Astrocyte (in vitro differentiated cells and primary cell): ENCODE results near the gene CERS3. TPM values are rescaled to one million over a fixed set of nuclear protein-coding genes. Genes with fewer than 3 reads are reported as not detected.

Experiments
- DNase-seq: peaks from one replicate; pipeline ENCODE4 v3.0.0-alpha.2; 2010; ENCODE audit warnings: low read depth
- FAIRE-seq: peaks from 2 replicates; lab custom pipeline; 2011; peaks lifted over from hg19 to GRCh38; lab: Jason Lieb, UNC
- H2AFZ ChIP-seq: 2 replicates; pipeline ENCODE4 v1.6.0; 2012; ENCODE audit warnings: low read depth, low read length, inconsistent platforms
- H3K27ac ChIP-seq: 2 replicates; pipeline ENCODE4 v1.5.1; 2011; ENCODE audit warnings: low read depth, low read length, inconsistent platforms
- H3K27me3 ChIP-seq: 2 replicates; pipeline ENCODE4 v1.6.0; 2011; ENCODE audit warnings: low read length, inconsistent platforms; ENCODE audit not compliant: insufficient read depth
- H3K36me3 ChIP-seq: 2 replicates; pipeline ENCODE4 v1.5.1; 2011; ENCODE audit warnings: low read length, inconsistent platforms; ENCODE audit not compliant: insufficient read depth
- H3K4me1 ChIP-seq: 2 replicates; pipeline ENCODE4 v1.5.1; 2011; ENCODE audit warnings: low read length, inconsistent platforms; ENCODE audit not compliant: insufficient read depth
- H3K4me2 ChIP-seq: 2 replicates; pipeline ENCODE4 v1.6.0; 2012; ENCODE audit warnings: low read length, inconsistent platforms
- H3K4me3 ChIP-seq: 2 replicates; pipeline ENCODE4 v1.5.1; 2011; ENCODE audit warnings: low read depth, mild to moderate bottlenecking, low read length, inconsistent platforms; ENCODE audit not compliant: insufficient read depth
- H3K79me2 ChIP-seq: 2 replicates; pipeline ENCODE4 v1.6.0; 2012; ENCODE audit warnings: mild to moderate bottlenecking, low read length, inconsistent platforms; ENCODE audit not compliant: insufficient read depth
- H3K9ac ChIP-seq: 2 replicates; pipeline ENCODE4 v1.6.0; 2012; ENCODE audit warnings: mild to moderate bottlenecking, low read length, inconsistent platforms
- H3K9me3 ChIP-seq: 2 replicates; pipeline ENCODE4 v1.5.1; 2012; ENCODE audit warnings: low read depth, mild to moderate bottlenecking, low read length, inconsistent platforms; ENCODE audit not compliant: insufficient read depth
- H4K20me1 ChIP-seq: 2 replicates; pipeline ENCODE4 v1.6.0; 2012; ENCODE audit warnings: low read length, inconsistent platforms; ENCODE audit not compliant: insufficient read depth
- H3K27ac Mint-ChIP-seq: one replicate; pipeline ENCODE4 v1.8.0; 2021; ENCODE audit warnings: mild to moderate bottlenecking, mixed read lengths; ENCODE audit not compliant: unreplicated experiment
- H3K27me3 Mint-ChIP-seq: one replicate; pipeline ENCODE4 v1.8.0; 2021; ENCODE audit warnings: low read depth, mixed read lengths; ENCODE audit not compliant: unreplicated experiment
- H3K36me3 Mint-ChIP-seq: one replicate; pipeline ENCODE4 v1.8.0; 2021; ENCODE audit warnings: low read depth, mixed read lengths; ENCODE audit not compliant: unreplicated experiment
- H3K4me1 Mint-ChIP-seq: one replicate; pipeline ENCODE4 v1.8.0; 2021; ENCODE audit warnings: low read depth, mixed read lengths; ENCODE audit not compliant: unreplicated experiment
- H3K4me3 Mint-ChIP-seq: one replicate; pipeline ENCODE4 v1.8.0; 2021; ENCODE audit warnings: mild to moderate bottlenecking, moderate library complexity, mixed read lengths; ENCODE audit not compliant: unreplicated experiment
- H3K9me3 Mint-ChIP-seq: one replicate; pipeline ENCODE4 v1.8.0; 2021; ENCODE audit warnings: mild to moderate bottlenecking, mixed read lengths; ENCODE audit not compliant: unreplicated experiment
- CTCF ChIP-seq: IDR thresholded peaks from 2 replicates; pipeline ENCODE4 v1.5.1; 2011; ENCODE audit warnings: low read depth, mild to moderate bottlenecking, inconsistent platforms, low read length, moderate library complexity; ENCODE audit not compliant: insufficient read depth
- EZH2 ChIP-seq: IDR thresholded peaks from 2 replicates; pipeline ENCODE4 v1.6.1; 2012; ENCODE audit warnings: mild to moderate bottlenecking, low read length, inconsistent platforms; ENCODE audit not compliant: insufficient read depth
- total RNA-seq: library from RNA; stranded (reverse); gene quantifications from 2 replicates; pipeline ENCODE4 v1.2.1, GENCODE V29; 2021

Gene CERS3
- total RNA-seq, 1 donor from 2014 or later, result not detected

- Histone ChIP-seq H3K27me3 (no peaks in the 10 kb centered on the region), H2AFZ (no peak overlapping the region), H3K4me3 (no peak overlapping the region), H3K4me2 (no peak overlapping the region), H3K79me2 (no peaks in the 10 kb centered on the region), H3K9ac (no peak overlapping the region), H3K27ac (no peak overlapping the region), H4K20me1 (no peaks in the 10 kb centered on the region), H3K36me3 (no peaks in the 10 kb centered on the region), H3K4me1 (no peaks in the 10 kb centered on the region), H3K9me3 (no peaks in the 10 kb centered on the region)
- Mint-ChIP-seq H3K9me3 (peaks cover 16% of the 10 kb centered on the region), H3K4me1 (no peaks in the 10 kb centered on the region), H3K27me3 (peaks cover 2% of the 10 kb centered on the region), H3K36me3 (peaks cover 2% of the 10 kb centered on the region), H3K27ac (no peak overlapping the region), H3K4me3 (no peak overlapping the region)
- no peak for TF ChIP-seq CTCF
- no peak for TF ChIP-seq EZH2
- FAIRE-seq (no peak), DNase-seq (no peak)
Observed at GRCh38 chr15:100553468-100553867, 24.7 kb upstream of the CERS3 start.

GRCh38 chr15:100547961-100548360 is 19.2 kb upstream of the CERS3 start:
- Histone ChIP-seq H3K4me1 (no peaks in the 10 kb centered on the region), H3K9me3 (no peaks in the 10 kb centered on the region), H4K20me1 (no peaks in the 10 kb centered on the region), H3K27ac (no peak overlapping the region), H3K4me3 (no peak overlapping the region), H3K4me2 (no peak overlapping the region), H3K27me3 (no peaks in the 10 kb centered on the region), H3K9ac (no peak overlapping the region), H3K79me2 (no peaks in the 10 kb centered on the region), H2AFZ (no peak overlapping the region), H3K36me3 (no peaks in the 10 kb centered on the region)
- Mint-ChIP-seq H3K4me1 (no peaks in the 10 kb centered on the region), H3K36me3 (no peaks in the 10 kb centered on the region), H3K4me3 (no peak overlapping the region), H3K9me3 (peaks cover 4% of the 10 kb centered on the region), H3K27me3 (peaks cover 10% of the 10 kb centered on the region), H3K27ac (no peak overlapping the region)
- FAIRE-seq (no peak), DNase-seq (no peak)
- TF ChIP-seq EZH2, result no peak
- TF ChIP-seq CTCF, result no peak

DNA sequence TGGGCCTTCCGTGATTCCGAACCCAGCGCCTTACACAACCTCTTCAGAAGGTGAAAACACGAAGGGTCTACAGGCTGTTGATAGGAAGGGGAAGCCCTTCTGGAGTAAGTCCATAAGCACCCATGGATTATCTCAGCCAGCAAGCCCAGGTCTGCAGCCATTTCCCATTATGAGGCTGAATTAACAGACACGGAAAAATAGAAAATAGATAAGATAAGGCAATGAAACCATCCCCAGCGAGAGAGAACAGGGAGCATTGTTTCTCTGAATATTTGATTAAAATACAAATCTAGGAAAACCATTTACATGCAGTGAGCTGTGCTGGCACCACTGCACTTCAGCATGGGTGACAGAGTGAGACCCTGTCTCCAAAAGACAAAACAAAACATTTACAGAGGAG is 16.2 kb upstream of the CERS3 start:
- H3K4me1 Mint-ChIP-seq, result no peaks in the 10 kb centered on the region
- no peaks in the 10 kb centered on the region for H3K36me3 Mint-ChIP-seq
- Histone ChIP-seq H3K4me2 (no peak overlapping the region), H3K9ac (no peak overlapping the region), H3K36me3 (no peaks in the 10 kb centered on the region), H2AFZ (no peak overlapping the region), H3K4me3 (no peak overlapping the region), H3K27me3 (no peaks in the 10 kb centered on the region), H4K20me1 (no peaks in the 10 kb centered on the region), H3K79me2 (no peaks in the 10 kb centered on the region), H3K4me1 (no peaks in the 10 kb centered on the region), H3K27ac (no peak overlapping the region), H3K9me3 (no peaks in the 10 kb centered on the region)
- H3K9me3 Mint-ChIP-seq, result no peaks in the 10 kb centered on the region
- H3K4me3 Mint-ChIP-seq, result no peak overlapping the region
- DNase-seq, result no peak
- TF ChIP-seq CTCF (no peak), EZH2 (no peak)
- H3K27ac Mint-ChIP-seq, result no peak overlapping the region
- FAIRE-seq, result no peak
- peaks cover 10% of the 10 kb centered on the region for H3K27me3 Mint-ChIP-seq
